ENCODE results near the gene CALB2.

The CALB2 gene

GRCh38 chr16:71399801-71400563, 41.5 kb downstream of the CALB2 start:
- in situ Hi-C loops (cut with HindIII; ENCODE audit: low sequenced_read_pairs): no loop called here
- H3K4me3 ChIP-seq (ENCODE audit: low read depth, low read length): no peak overlapping the region
- TF ChIP-seq CTCF (IDR thresholded peaks at IDR 0.05; ENCODE audit: low read depth, low read length, missing control alignments): no peak
- DNase-seq (ENCODE audit: low read depth): no peak

- no peak for DNase-seq (ENCODE audit: low read depth)
- in situ Hi-C loops (cut with HindIII; ENCODE audit: low sequenced_read_pairs): no loop called here
- TF ChIP-seq CTCF (IDR thresholded peaks at IDR 0.05; ENCODE audit: low read depth, low read length, missing control alignments): no peak
- H3K4me3 ChIP-seq (ENCODE audit: low read depth, low read length): no peak overlapping the region
Measured at GRCh38 chr16:71402007-71402406, 43.5 kb downstream of the CALB2 start.

- no peak for DNase-seq (ENCODE audit: low read depth)
- no peak overlapping the region for H3K4me3 ChIP-seq (ENCODE audit: low read depth, low read length)
- in situ Hi-C loops (cut with HindIII; ENCODE audit: low sequenced_read_pairs): no loop called here
- no peak for TF ChIP-seq CTCF (IDR thresholded peaks at IDR 0.05; ENCODE audit: low read depth, low read length, missing control alignments)
Measured at GRCh38 chr16:71402674-71403073, 44.2 kb downstream of the CALB2 start.

- H3K4me3 ChIP-seq (ENCODE audit: low read depth, low read length): no peak overlapping the region
- in situ Hi-C loops (cut with HindIII; ENCODE audit: low sequenced_read_pairs): no loop called here
- TF ChIP-seq CTCF (IDR thresholded peaks at IDR 0.05; ENCODE audit: low read depth, low read length, missing control alignments): no peak
- no peak for DNase-seq (ENCODE audit: low read depth)
Measured at GRCh38 chr16:71404364-71404763, 45.8 kb downstream of the CALB2 start.

GRCh38 chr16:71406316-71406715, 47.8 kb downstream of the CALB2 start:
- in situ Hi-C loops (cut with HindIII; ENCODE audit: low sequenced_read_pairs): no loop called here
- no peak for DNase-seq (ENCODE audit: low read depth)
- no peak for TF ChIP-seq CTCF (IDR thresholded peaks at IDR 0.05; ENCODE audit: low read depth, low read length, missing control alignments)
- no peak overlapping the region for H3K4me3 ChIP-seq (ENCODE audit: low read depth, low read length)

- in situ Hi-C loops (cut with HindIII; ENCODE audit: low sequenced_read_pairs): no loop called here
- H3K4me3 ChIP-seq (ENCODE audit: low read depth, low read length): no peak overlapping the region
- DNase-seq (ENCODE audit: low read depth): no peak
- no peak for TF ChIP-seq CTCF (IDR thresholded peaks at IDR 0.05; ENCODE audit: low read depth, low read length, missing control alignments)
Measured at GRCh38 chr16:71406724-71407123, 48.2 kb downstream of the CALB2 start.
